Right ventricle myocardium superior (tissue), 1 donor: ENCODE results near the gene LRRTM4. TPM values are rescaled to one million over a fixed set of nuclear protein-coding genes. Genes with fewer than 3 reads are reported as not detected.
"Not testable (repeated sequence)": the region's sequence is repeated elsewhere in the genome, so short reads cannot be mapped to it uniquely, and the experiment has no call there.

Experiments
- ATAC-seq: fragments of 200-7000 bp; cut with Tn5 transposase; one replicate; pipeline ENCODE4 v1.9.1; 2020; ENCODE audit warnings: mild to moderate bottlenecking; ENCODE audit not compliant: poor library complexity
- DNase-seq: peaks from one replicate; pipeline ENCODE4 v3.0.0-alpha.2; 2020
- intact Hi-C: fragments of 100-400 bp; cut with DNase I; formaldehyde crosslinking; loops from one replicate; pipeline ENCODE4 v1.11.2; 2022
- total RNA-seq: library from RNA; stranded (reverse); fragmentation: NEBNext Ultra II Directional; extraction: Animal tissue kit (Norgen Biotek cat#: 25700); gene quantifications from one replicate; pipeline ENCODE4 v1.2.1, GENCODE V29; 2021
- donor health status: DM: no; HTN: yes; CAD: no; lungs with severe emphysema.

LRRTM4 gene
- total RNA-seq, 1 donor from 2014 or later: 0.70 TPM

DNA sequence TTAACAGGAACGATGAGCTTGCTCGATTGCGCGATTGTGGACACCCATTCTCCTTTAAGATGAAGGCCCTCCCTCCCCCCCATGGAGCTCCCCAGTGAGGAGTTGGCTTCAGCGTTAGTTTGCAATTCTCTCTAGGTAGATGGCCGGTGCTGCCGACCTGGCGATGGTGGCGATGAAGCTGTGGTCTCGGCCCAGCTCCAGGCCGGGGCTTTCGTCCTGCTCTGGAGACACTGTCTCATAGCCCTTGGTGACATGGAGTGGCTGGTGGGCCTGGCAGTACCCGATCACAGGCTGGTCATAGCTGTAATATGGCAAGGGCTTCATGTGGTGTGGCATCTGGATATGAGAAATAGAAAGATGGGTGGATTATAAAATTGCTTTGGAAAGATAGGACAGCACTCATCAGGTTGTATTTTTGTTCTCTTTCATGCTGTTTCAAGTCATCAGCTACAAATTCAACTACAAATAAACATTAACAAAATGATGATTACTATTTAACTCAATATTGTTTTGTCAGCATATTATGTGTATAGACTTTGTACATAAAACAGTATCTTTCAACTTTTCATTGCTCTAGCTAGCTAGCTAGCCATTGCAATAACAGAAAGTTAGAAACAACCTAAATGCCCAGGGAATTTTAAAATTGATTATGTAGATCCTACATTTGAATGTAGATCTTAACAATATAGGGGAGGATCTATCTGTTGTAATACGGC lies 773.4 kb downstream of the LRRTM4 start:
- ATAC-seq (no peak), DNase-seq (no peak)
- intact Hi-C loops: no loop called here

DNA sequence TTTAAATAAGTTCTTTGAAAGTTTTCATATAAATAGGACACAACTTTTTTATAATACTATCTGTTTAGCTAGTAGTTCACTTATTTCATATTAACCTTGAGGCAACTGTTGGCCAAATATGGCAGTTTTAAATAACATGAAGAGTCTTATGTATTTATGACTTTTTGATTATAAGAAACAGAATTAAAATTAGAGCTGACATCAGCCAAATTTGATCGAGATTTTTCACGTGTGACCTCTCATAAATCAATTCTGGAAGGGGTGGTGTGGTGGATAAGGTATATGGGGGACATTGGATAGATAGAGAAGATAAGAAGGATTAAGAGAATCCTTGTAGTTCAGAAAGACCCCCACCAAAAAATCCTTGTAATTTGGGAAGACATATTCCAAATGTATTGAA lies 776.6 kb downstream of the LRRTM4 start:
- DNase-seq (no peak), ATAC-seq (no peak)
- intact Hi-C loops: no loop called here

GRCh38 chr2:76737607-76738006 lies 784.6 kb downstream of the LRRTM4 start:
- DNase-seq (no peak), ATAC-seq (no peak)
- intact Hi-C loops: no loop called here

DNA sequence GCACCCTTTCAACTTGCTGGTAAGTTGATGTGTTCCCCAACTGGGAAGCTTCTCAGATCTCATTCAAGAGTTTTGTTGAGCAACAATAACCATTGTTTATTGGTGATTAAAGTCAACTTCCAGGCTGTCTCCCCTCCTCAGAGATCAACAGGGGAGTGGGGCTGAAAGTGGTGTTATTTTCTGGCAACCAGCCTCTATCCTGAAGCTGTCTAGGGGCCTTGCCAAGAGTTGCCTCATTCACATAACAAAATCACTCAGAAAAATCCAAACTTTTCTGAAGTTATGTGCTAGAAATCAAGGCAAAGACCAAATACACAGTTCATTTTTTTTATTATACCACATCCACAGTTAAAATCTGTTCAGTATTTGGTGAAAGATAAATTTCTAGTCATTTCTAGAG lies 788.4 kb downstream of the LRRTM4 start:
- intact Hi-C loops: no loop called here
- DNase-seq (no peak), ATAC-seq (no peak)

- intact Hi-C loops: no loop called here
- ATAC-seq: no peak
These were observed 791.0 kb downstream of the LRRTM4 start for GRCh38 chr2:76731157-76731556.

GRCh38 chr2:76730021-76730420 lies 792.2 kb downstream of the LRRTM4 start:
- DNase-seq (no peak), ATAC-seq (no peak)
- intact Hi-C loops: no loop called here

More at GRCh38 chr2:76731157-76731556, 791.0 kb downstream of the LRRTM4 start:
- no peak for DNase-seq

- no peak for DNase-seq
- intact Hi-C loops: no loop called here
- no peak for ATAC-seq
These were observed 801.0 kb downstream of the LRRTM4 start for GRCh38 chr2:76721226-76721625.

DNA sequence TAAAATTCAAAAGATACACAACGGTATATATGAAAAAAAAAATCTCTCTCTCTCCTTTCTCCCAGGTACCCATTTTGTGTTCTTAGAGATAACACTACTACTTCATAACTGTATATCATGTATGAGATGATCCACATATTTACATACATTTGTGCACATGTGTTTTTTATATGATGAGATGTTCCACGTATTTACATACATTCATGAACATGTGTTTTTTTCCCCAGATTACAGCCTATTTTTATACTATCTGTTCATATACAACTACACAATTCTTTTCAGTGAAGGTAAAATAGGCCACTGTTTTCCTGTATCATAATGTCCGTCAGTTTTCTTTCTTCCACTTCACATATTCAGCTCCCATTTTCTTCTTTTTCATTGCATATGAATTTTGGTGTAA lies 808.9 kb downstream of the LRRTM4 start:
- DNase-seq: no peak
- ATAC-seq: no peak
- intact Hi-C loops: no loop called here

- ATAC-seq: no peak
- DNase-seq: no peak
- intact Hi-C loops: no loop called here
These were observed 810.7 kb downstream of the LRRTM4 start for GRCh38 chr2:76711490-76711889.

DNA sequence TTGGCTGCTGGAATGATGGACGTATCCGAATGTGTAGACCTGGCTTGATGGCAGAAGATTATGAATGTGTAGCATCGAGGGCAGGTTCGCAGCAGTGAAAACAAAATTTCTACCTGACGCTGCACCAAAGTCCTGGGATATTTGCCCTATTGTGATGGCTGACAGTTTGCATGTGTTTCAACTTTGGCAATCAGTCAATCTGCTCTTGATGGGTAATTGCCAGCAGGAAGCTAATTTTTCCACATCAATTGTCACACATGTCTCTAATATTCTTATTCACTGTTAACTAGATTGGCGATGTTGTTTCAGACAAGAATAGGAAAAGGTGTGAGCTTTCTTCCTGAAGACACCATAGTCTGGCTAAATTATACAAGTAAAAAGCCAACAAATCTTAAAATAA lies 821.3 kb downstream of the LRRTM4 start:
- intact Hi-C loops: no loop called here
- no peak for DNase-seq
- ATAC-seq: no peak

DNA sequence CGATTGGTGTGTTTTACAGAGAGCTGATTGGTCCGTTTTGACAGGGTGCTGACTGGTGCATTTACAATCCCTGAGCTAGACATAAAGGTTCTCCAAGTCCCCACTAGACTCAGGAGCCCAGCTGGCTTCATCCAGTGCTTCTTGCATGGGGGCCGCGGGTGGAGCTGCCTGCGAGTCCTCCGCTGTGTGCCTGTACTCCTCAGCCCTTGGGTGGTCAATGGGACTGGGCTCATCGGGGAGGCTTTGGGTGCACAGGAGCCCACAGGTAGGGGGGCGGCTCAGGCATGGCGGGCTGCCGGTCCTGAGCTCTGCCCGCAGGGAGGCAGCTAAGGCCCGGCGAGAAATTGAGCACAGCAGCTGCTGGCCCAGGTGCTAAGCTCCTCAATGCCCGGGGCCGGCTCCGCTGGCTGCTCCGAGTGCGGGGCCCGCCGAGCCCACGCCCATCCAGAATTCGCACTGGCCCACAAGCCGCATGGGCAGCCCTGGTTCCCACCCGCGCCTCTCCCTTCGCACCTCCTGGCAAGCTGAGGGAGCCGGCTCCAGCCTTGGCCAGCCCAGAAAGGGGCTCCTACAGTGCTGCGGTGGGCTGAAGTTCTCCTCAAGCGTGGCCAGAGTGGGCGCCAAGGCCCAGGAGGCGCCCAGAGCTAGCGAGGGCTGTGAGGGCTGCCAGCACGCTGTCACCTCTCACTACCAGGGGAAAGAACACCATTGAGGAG lies 824.0 kb downstream of the LRRTM4 start:
- DNase-seq, ATAC-seq, intact Hi-C loops: not testable (repeated sequence)
